Mucosa of rectum (tissue), 2 donors: Measurements from ENCODE around the gene SLC17A2.

Source experiments
- H3K27ac ChIP-seq, 2 donors: one replicate each; pipeline ENCODE4 v1.7.0; 2013; ENCODE audit warnings: inconsistent platforms in 2 of 2, low read depth in 2 of 2, low read length in 2 of 2
- H3K27me3 ChIP-seq, 2 donors: one replicate each; pipeline ENCODE4 v1.7.0; 2013; ENCODE audit warnings: low read length in 2 of 2; ENCODE audit not compliant: control insufficient read depth in 2 of 2, insufficient read depth in 2 of 2
- H3K36me3 ChIP-seq, 2 donors: one replicate each; pipeline ENCODE4 v1.7.0; 2013; ENCODE audit warnings: low read length in 2 of 2; ENCODE audit not compliant: control insufficient read depth in 2 of 2, insufficient read depth in 2 of 2
- H3K4me1 ChIP-seq, 2 donors: one replicate each; pipeline ENCODE4 v1.7.0; 2013; ENCODE audit warnings: low read length in 2 of 2, mild to moderate bottlenecking in 1 of 2; ENCODE audit not compliant: control insufficient read depth in 2 of 2, insufficient read depth in 2 of 2
- H3K4me3 ChIP-seq, 2 donors: one replicate each; pipeline ENCODE4 v1.7.0; 2013; ENCODE audit warnings: low read length in 2 of 2
- H3K9ac ChIP-seq, 2 donors: one replicate each; pipeline ENCODE4 v1.7.0; 2013; ENCODE audit warnings: low read length in 2 of 2, low read depth in 1 of 2, mild to moderate bottlenecking in 1 of 2
- H3K9me3 ChIP-seq, 2 donors: one replicate each; pipeline ENCODE4 v1.7.0; 2013; ENCODE audit warnings: low read length in 2 of 2; ENCODE audit not compliant: control insufficient read depth in 2 of 2
- donor health status: healthy.
- donor health status: Normal muscosa, but diverticular disease.

Gene SLC17A2

GRCh38 chr6:25874822-25875562, 55.5 kb downstream of the SLC17A2 start:
- no peaks in the 10 kb centered on the region for H3K27me3 ChIP-seq
- H3K9me3 ChIP-seq: no peaks in the 10 kb centered on the region
- H3K9ac ChIP-seq: no peak overlapping the region
- no peak overlapping the region for H3K27ac ChIP-seq
- no peaks in the 10 kb centered on the region for H3K36me3 ChIP-seq
- H3K4me3 ChIP-seq: no peak overlapping the region
- H3K4me1 ChIP-seq: no peaks in the 10 kb centered on the region

- Histone ChIP-seq H3K4me1 (no peaks in the 10 kb centered on the region), H3K36me3 (no peaks in the 10 kb centered on the region), H3K27me3 (no peaks in the 10 kb centered on the region), H3K27ac (no peak within 1 kb of the TSS), H3K9me3 (no peaks in the 10 kb centered on the region), H3K4me3 (no peak within 1 kb of the TSS), H3K9ac (no peak within 1 kb of the TSS)
Measured at GRCh38 chr6:25874118-25874517, 56.4 kb downstream of the SLC17A2 start, which contains the start of gene SLC17A3. TSS of gene SLC17A3 (minus strand) at chr6:25874243. CDS start at chr6:25868387, 5,856 bp downstream.

- Histone ChIP-seq H3K36me3 (no peaks in the 10 kb centered on the region), H3K9ac (no peak overlapping the region), H3K4me3 (no peak overlapping the region), H3K27ac (no peak overlapping the region), H3K27me3 (no peaks in the 10 kb centered on the region), H3K9me3 (no peaks in the 10 kb centered on the region), H3K4me1 (no peaks in the 10 kb centered on the region)
Measured at GRCh38 chr6:25872814-25873213, 57.7 kb downstream of the SLC17A2 start.

GRCh38 chr6:25869840-25870239, 60.7 kb downstream of the SLC17A2 start:
- no peaks in the 10 kb centered on the region for H3K4me1 ChIP-seq
- H3K36me3 ChIP-seq: no peaks in the 10 kb centered on the region
- H3K27ac ChIP-seq: no peak overlapping the region

GRCh38 chr6:25868436-25869183, 61.9 kb downstream of the SLC17A2 start:
- no peak overlapping the region for H3K4me3 ChIP-seq
- no peaks in the 10 kb centered on the region for H3K36me3 ChIP-seq
- no peak overlapping the region for H3K9ac ChIP-seq
- no peaks in the 10 kb centered on the region for H3K9me3 ChIP-seq
- H3K27ac ChIP-seq: no peak overlapping the region
- H3K27me3 ChIP-seq: no peaks in the 10 kb centered on the region
- no peaks in the 10 kb centered on the region for H3K4me1 ChIP-seq

More at GRCh38 chr6:25869840-25870239, 60.7 kb downstream of the SLC17A2 start:
- Histone ChIP-seq H3K9me3 (no peaks in the 10 kb centered on the region), H3K9ac (no peak overlapping the region), H3K27me3 (no peaks in the 10 kb centered on the region), H3K4me3 (no peak overlapping the region)

- Histone ChIP-seq H3K27ac (no peak overlapping the region), H3K9me3 (no peaks in the 10 kb centered on the region), H3K4me1 (no peaks in the 10 kb centered on the region), H3K9ac (no peak overlapping the region), H3K36me3 (no peaks in the 10 kb centered on the region), H3K27me3 (no peaks in the 10 kb centered on the region), H3K4me3 (no peak overlapping the region)
Measured at GRCh38 chr6:25866011-25866410, 64.5 kb downstream of the SLC17A2 start.

GRCh38 chr6:25863360-25863759, 67.1 kb downstream of the SLC17A2 start:
- H3K9ac ChIP-seq: no peak overlapping the region
- no peaks in the 10 kb centered on the region for H3K36me3 ChIP-seq
- H3K27ac ChIP-seq: no peak overlapping the region
- H3K4me3 ChIP-seq: no peak overlapping the region
- no peaks in the 10 kb centered on the region for H3K27me3 ChIP-seq
- no peaks in the 10 kb centered on the region for H3K4me1 ChIP-seq
- H3K9me3 ChIP-seq: no peaks in the 10 kb centered on the region
